ENCODE results near the gene SFXN4.

- TF ChIP-seq PATZ1 (CRISPR knock-in tag; IDR thresholded peaks at IDR 0.05; ENCODE audit: borderline replicate concordance): no peak
- TF ChIP-seq RARB (CRISPR knock-in tag; IDR thresholded peaks at IDR 0.05): no peak
Measured at GRCh38 chr10:119198438-119198837, 32.9 kb upstream of the SFXN4 start.
